GM19452 (cell line): Measurements from ENCODE around the gene THSD7B.
"Not testable (repeated sequence)": the region's sequence is repeated elsewhere in the genome, so short reads cannot be mapped to it uniquely, and the experiment has no call there.

ENCODE experiments used
- ATAC-seq: cut with Tn5 transposase; IDR thresholded peaks from one replicate; pipeline ENCODE4 v1.9.1; 2021; ENCODE audit not compliant: unreplicated experiment

THSD7B gene

DNA sequence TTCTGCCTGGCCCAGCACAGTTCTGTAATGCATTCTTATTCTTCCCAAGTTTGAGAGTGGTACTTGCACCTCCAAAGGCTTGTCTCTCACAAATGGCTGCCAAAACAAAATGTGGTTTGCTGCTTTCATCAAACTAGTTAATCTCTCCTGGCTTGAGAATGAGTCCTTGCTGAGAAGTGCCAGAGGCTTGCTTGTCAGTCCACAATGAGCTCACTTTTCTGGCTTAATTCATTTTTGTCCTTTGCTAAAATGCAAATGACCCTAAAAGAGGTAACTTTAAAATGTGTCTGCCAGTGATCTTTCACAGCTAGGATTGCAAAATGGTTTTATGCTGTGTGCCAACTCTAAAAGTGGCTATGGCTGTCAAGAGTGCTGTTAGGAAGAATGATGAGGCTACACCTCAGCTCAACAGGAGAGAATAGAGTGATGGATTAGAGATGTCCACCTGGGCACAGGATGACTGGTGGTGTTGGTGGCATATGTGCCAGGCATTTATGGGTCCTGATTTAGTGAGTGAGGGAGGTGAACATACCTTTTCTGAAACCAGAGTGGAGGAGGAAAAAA, 907.7 kb downstream of the THSD7B start:
- no peak for ATAC-seq

DNA sequence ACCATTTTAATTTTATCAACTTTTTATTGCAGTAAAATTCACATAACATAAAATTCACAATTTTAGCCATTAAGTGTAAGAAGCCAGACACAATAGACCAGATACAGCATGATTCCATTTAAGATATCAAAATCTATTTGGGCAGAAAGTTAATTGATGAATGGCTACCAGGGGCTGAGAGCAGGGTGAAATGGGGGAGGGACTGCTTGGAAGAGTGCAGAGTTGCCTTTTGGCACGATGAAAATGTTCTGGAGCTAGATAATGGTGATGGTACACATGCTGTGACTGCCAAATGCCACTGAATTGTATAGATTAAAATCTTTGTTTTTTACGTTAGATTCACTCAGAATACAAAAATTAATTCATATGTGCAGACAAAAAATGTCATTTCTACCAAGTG, 909.6 kb downstream of the THSD7B start:
- no peak for ATAC-seq

DNA sequence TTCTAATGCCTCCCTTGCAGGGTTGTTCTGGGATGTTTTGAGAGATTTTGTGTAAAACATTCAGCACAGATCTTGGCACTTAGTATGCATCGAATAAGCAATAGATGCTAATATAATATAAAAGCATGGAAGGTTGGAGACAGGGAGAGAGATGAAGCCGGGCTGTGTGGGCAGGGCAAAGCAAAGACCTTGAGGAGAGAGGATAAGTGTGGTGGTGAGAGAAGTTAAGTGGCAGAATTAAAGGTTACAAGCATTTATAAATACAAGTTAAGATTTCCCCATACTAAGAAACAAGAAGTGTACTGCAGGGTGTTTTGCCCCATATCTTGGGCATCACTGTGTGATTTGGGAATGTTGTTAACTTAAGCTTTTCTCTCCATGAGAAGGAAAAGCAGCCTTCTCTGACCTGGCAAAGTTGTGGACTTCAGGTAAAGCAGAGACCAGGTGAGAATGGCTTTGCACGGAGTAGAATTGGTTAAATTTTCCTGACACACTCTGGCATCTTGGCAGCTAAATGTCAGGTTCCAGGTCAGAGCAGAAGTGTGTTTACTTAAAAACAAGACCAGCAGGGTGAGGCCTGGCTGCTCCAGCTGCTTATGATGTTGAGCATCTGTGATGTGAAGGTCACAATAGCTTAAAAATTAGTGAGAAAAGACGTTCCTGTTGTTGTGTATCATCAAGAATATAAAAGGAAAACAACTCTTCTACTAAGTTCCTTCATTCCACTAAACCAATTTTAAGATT, 910.4 kb downstream of the THSD7B start:
- no peak for ATAC-seq

DNA sequence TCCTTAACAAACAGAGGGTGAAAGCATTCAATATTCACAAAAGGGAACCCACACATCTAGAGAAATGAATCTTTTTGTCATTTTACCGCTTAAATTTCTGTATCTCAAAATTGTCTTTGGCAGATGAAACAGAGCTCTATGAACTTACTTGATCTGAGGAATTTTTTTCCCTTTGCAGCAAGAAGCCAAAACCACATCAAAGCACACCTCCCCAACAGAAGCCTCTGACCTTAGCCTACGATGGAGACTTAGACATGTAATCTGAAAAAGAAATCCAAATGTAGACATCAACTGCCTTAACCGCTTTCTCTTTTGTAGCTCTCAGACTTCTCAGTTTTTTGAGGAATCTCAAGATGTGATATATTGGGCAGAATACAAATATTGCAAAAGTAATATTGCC, 911.0 kb downstream of the THSD7B start:
- ATAC-seq = no peak

DNA sequence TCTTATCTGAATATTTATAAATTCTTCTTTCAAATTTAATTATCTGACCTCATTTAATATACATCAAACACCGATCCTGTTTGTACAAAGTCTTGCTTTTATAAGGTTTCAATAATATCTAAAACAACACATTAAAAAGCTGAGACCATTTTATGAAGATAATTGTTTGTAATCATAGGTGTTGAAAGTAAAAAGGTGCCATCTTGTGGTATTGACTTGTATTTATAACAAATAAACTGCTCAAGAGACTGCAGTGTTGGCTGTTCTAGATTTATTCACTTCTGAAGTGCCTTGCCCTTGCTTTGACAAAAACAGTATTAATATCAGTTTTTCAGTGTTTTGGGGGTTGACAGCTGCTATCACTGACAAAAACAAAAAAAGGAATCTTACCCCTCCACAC, 912.1 kb downstream of the THSD7B start:
- no peak for ATAC-seq

DNA sequence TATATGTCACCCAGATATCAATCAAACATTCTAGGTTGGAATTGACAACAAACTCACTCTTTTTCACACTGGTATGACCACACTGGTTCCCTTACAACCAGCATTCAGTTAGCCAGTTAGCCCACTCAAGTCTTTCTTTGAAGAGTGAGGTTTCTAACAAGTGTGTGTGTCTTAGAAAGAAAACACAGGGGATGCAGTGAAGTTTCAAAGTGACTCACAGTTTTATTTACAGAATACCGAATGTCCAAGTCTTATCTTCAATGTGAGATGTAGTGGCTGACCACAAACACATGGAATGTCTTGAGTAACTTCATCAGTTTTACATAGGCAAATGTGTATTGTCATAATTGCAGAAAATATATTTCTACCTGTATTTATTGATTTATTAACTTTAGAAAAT, 924.2 kb downstream of the THSD7B start:
- ATAC-seq = no peak

DNA sequence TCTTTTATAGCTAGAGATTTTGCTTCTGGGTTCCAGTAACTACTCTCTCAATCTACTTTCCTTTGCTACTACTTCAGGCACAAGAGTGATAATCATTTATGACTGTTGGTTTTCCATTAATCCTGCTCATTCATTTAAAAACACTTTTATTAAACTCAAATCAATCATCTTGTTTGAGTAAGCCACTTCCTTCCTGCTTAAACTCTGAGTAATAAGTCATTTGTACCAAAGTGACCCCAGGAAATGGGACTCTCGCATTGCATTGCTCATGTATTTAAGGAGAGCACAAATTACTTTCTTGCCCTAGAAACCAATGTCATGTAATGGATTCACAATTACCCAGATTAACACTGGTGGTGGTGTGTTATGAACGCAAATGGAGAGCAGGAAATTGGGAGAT, 928.2 kb downstream of the THSD7B start:
- ATAC-seq = peak; percentile 85

DNA sequence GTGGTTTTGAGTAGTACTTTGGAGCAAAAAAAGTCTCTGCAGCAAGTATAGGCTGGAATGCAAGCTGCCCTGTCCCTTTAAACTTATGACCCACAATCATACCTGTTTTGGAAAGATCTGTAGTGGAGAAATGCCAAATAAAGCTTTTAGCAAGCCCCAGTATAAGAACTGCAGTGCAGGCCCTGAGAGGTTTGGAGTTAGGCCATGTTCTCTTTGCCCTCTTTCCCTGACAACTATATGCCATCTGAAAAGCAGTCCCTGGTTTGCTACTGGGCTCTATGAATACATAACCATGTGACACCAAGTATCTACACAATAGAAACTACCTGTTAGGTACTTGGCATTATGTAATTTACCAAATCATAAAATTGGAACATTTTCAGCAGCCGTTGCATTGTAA, 931.6 kb downstream of the THSD7B start:
- ATAC-seq = no peak

DNA sequence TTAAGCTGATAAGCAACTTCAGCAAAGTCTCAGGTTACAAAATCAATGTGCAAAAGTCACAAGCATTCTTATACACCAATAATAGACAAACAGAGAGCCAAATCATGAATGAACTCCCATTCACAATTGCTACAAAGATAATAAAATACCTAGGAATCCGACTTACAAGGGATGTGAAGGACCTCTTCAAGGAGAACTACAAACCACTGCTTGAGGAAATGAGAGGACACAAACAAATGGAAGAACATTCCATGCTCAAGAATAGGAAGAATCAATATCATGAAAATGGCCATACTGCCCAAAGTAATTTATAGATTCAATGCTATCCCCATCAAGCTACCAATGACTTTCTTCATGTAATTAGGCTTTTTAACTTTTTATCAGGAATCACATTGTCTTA, 934.9 kb downstream of the THSD7B start:
- not testable (repeated sequence) for ATAC-seq

DNA sequence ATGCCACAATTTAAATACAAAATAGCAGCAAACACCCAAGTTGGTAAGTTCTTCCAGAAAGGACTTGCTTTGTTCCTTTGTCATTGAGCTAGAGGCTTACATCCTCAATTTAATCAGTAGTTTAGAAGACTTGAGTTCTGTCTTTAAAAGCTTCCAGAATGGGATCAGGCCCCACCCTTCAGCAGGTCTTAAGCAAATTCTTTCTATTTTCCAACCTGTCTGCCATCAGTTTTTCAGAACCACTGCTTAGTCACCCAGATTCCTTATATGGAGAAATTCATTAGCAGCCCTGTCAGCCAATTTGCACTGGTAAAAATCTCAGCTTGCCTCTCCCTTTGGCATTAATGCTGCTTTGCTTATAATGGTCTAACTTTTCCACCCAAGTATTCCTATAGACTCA, 935.3 kb downstream of the THSD7B start:
- no peak for ATAC-seq

DNA sequence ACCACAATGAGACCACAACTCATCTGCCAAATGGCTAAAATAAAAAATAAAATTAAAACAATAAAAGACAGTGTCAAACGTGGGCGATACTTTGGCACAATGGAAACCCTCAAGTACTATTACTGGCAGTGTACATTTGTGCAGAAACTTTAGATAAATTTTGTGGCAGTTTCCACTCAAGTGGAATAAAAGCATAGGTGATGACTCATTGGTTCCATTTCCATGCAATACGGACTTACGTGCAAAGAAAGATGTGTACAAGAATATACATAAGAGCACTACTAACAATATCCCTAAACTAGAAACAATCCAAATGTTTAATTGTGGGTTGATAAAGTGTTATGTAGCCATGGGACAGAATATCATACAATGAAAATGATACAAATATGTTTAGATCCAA, 940.0 kb downstream of the THSD7B start:
- no peak for ATAC-seq

DNA sequence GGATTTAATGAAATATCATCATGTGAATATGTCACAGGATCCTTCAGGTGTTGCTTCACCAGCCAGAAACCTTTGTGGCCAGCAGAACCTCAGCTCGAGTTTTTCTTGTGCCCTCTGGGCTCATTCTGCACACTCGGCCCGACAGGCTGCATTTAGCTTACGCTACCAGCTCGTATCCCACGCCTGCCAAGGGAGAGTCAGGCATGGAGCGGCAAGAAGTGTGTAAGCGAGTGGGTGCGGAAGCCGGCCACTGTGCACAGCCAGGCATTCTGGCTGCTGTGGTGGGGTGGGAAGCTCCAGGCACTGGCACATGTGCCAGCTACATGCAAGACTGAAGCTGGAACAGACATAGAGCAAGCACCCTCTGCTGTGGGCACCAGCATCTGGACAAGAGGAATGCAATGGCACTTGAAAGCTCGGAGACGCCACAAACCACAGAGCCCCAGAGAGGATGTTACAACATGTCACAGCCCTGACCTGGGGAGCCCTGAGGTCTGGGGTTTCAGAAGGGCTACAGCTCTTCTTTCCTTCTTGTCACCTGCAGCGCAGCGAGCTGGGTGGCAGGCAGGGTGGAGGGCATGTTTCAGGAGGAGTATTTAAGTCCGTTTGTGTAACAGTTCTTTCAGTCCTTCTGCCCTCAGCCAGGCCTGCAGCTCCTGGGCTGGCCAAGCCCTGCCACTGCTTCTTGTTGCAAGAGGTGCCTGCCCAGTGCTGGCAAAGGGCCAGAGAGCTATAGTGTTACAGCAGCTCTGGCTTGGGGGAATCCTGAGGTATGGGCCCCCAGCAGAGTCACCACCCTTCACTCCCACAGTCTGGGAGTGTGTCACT, 941.7 kb downstream of the THSD7B start:
- ATAC-seq = no peak

DNA sequence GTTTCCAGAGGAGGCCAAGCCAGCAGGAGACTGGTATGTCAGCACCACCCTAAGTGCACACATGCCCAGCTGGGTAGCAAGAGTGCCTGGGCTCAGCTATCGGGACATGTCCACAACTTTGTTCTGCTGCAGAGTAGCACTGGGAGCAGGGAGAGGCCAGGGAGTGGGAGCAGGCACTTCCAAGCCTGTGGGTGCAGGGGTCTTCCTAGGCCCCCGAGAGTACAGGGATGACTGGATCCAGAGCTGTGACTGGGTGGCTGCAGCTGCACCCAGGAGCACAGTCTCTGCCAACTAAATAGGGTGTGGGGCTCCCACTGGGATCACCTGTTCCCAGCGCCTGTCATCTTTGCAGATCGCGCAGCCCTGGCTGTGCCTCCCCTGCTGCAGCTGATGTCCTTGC, 943.0 kb downstream of the THSD7B start:
- no peak for ATAC-seq

DNA sequence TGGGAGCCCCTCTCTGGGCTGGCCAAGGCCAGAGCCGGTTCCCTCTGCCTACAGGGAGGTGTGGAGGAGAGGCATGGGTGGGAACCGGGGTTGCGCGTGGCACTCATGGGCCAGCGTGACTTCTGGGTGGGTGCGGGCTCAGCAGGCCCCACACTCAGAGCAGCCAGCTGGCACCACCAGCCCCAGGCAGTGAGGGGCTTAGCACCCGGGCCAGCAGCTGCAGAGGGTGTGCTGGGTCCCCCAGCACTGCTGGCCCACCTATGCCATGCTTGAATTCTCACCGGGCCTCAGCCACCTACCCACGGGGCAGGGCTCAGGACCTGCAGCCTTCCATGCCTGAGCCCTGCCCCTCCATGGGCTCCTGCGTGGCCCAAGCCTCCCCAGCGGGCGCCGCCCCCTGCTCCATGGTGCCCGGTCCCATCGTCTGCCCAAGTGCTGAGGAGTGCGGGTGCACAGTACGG, 950.4 kb downstream of the THSD7B start:
- no peak for ATAC-seq

DNA sequence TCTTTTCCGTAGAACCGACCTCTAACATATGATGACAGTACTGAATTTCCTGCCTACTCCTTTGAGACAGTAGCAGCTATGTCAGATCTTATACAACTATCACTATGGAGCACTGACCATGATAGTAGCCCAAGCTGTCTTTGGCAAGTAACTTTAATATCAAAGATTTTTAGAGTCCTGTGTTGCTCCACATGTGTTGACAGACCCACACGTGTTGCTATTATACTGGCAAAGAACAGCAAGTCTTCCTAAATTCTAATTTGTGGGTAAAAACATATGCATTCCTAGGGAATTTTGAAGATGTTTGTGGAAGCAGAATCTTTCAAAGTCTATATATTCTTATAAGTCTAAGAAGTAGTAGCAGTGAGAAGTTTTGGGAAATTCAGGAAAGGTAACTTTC, 953.4 kb downstream of the THSD7B start:
- no peak for ATAC-seq

DNA sequence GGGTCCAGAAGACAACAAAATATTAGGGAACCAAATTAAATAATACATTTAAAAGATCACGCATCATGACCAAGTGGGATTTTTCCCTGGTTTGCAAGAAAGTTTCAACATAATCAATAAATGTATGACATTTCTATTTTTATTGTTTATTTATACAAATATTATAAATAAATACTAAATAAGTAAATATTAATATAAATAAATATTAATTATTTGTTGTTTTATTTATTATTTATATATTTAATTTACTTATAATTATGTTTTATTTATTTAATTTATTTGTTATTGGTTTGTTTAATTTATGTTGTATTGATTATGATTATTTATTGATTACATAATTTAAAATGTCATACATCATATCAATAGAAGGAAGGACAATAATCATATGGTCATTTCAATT, 956.4 kb downstream of the THSD7B start:
- no peak for ATAC-seq

DNA sequence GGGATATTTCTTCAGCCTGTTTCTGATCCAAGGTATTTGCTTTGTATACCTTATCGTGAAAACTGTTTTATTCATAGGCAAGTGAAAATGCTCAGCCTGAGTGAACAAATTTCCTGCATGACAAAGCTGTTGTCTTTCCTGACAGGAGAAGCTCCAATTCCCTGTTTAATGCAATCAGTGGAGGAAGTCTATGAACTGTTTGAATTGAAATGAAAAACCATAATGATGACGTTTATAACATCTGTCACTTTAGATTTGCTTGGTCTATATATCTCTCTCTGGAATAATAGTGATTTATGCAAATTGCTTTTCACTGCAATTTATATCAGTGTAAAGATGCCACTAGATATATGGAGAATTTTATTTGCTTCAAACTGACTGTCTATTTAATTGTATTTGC, 959.6 kb downstream of the THSD7B start:
- ATAC-seq = no peak
